ENCODE measurements around the gene THADA. TPM values are rescaled to one million over a fixed set of nuclear protein-coding genes. Genes with fewer than 3 reads are reported as not detected.

The THADA gene
- total RNA-seq, 1 donor from 2014 or later: 51.4 TPM

- ATAC-seq (ENCODE audit: low read depth) (no peak), DNase-seq (no peak)
- H3K4me3 Mint-ChIP-seq: no peak overlapping the region
- intact Hi-C loops (cut with micrococcal nuclease): no loop called here
- peaks cover 25% of the 10 kb centered on the region for H3K4me1 Mint-ChIP-seq
- CTCF ChIA-PET: no interaction called here
- H3K27me3 Mint-ChIP-seq: no peaks in the 10 kb centered on the region
- H3K9me3 Mint-ChIP-seq: no peaks in the 10 kb centered on the region
- POLR2A ChIA-PET: interaction anchor here (0.8 to 0.9 kb wide), 2 partner anchors 17 to 26 kb away, joined by 3 read pairs; no protein-coding TSS in a partner anchor
- no peak for TF ChIP-seq CTCF (IDR thresholded peaks at IDR 0.05)
- no peaks in the 10 kb centered on the region for H3K36me3 Mint-ChIP-seq (ENCODE audit: low read depth)
- no peak overlapping the region for H3K27ac Mint-ChIP-seq
These were observed 396.0 kb downstream of the THADA start for GRCh38 chr2:43199492-43200488.

- Mint-ChIP-seq H3K36me3 (ENCODE audit: low read depth) (no peaks in the 10 kb centered on the region), H3K4me1 (peaks cover 41% of the 10 kb centered on the region), H3K9me3 (no peaks in the 10 kb centered on the region), H3K4me3 (no peak overlapping the region), H3K27ac (no peak overlapping the region), H3K27me3 (no peaks in the 10 kb centered on the region)
- CTCF ChIA-PET: interaction anchor here (1.6 kb wide), 1 partner anchor 31 kb away, joined by 4 read pairs; no protein-coding TSS in a partner anchor
- no peak for DNase-seq
- TF ChIP-seq CTCF (IDR thresholded peaks at IDR 0.05): no peak
- POLR2A ChIA-PET: interaction anchor here (1.2 kb wide), 1 partner anchor 24 kb away, joined by 4 read pairs; no protein-coding TSS in a partner anchor
- intact Hi-C loops (cut with micrococcal nuclease): no loop called here
- no peak for ATAC-seq (ENCODE audit: low read depth)
These were observed 397.6 kb downstream of the THADA start for GRCh38 chr2:43198263-43198662.

- H3K27me3 Mint-ChIP-seq: no peaks in the 10 kb centered on the region
- ChIA-PET POLR2A (interaction anchor here (1.2 kb wide), 1 partner anchor 23 kb away, joined by 4 read pairs; no protein-coding TSS in a partner anchor), CTCF (interaction anchor here (1.1 to 1.6 kb wide), 2 partner anchors 23 to 32 kb away, joined by 3 to 4 read pairs; no protein-coding TSS in a partner anchor)
- DNase-seq (no peak), ATAC-seq (ENCODE audit: low read depth) (no peak)
- H3K27ac Mint-ChIP-seq: no peak overlapping the region
- no peak overlapping the region for H3K4me3 Mint-ChIP-seq
- H3K4me1 Mint-ChIP-seq: peaks cover 43% of the 10 kb centered on the region
- no peaks in the 10 kb centered on the region for H3K36me3 Mint-ChIP-seq (ENCODE audit: low read depth)
- intact Hi-C loops (cut with micrococcal nuclease): no loop called here
- no peaks in the 10 kb centered on the region for H3K9me3 Mint-ChIP-seq
- no peak for TF ChIP-seq CTCF (IDR thresholded peaks at IDR 0.05)
These were observed 398.3 kb downstream of the THADA start for GRCh38 chr2:43197588-43197896.

- DNase-seq: no peak
- no peak for TF ChIP-seq CTCF (IDR thresholded peaks at IDR 0.05)
- ChIA-PET POLR2A (interaction anchor here (0.6 to 1.2 kb wide), 2 partner anchors 22 to 67 kb away, joined by 3 to 4 read pairs; no protein-coding TSS in a partner anchor), CTCF (interaction anchor here (1.1 to 1.6 kb wide), 2 partner anchors 23 to 32 kb away, joined by 3 to 4 read pairs; no protein-coding TSS in a partner anchor)
- no peak for ATAC-seq (ENCODE audit: low read depth)
- H3K9me3 Mint-ChIP-seq: no peaks in the 10 kb centered on the region
- no peaks in the 10 kb centered on the region for H3K27me3 Mint-ChIP-seq
- H3K4me3 Mint-ChIP-seq: peak overlapping the region; percentile 8
- no peaks in the 10 kb centered on the region for H3K36me3 Mint-ChIP-seq (ENCODE audit: low read depth)
- peak overlapping the region; percentile 67 for H3K27ac Mint-ChIP-seq
- H3K4me1 Mint-ChIP-seq: peaks cover 39% of the 10 kb centered on the region
- intact Hi-C loops (cut with micrococcal nuclease): no loop called here
These were observed 398.9 kb downstream of the THADA start for GRCh38 chr2:43196768-43197587.

All from activated B cell treated with CpG ODN at 0.5 μM for 24 hours (primary cell).